HG02623 (cell line): ENCODE measurements around the gene AUH.

Experiments used
- ATAC-seq: cut with Tn5 transposase; IDR thresholded peaks from one replicate; pipeline ENCODE4 v1.9.1; 2021; ENCODE audit warnings: moderate library complexity; ENCODE audit not compliant: unreplicated experiment

The AUH gene

DNA sequence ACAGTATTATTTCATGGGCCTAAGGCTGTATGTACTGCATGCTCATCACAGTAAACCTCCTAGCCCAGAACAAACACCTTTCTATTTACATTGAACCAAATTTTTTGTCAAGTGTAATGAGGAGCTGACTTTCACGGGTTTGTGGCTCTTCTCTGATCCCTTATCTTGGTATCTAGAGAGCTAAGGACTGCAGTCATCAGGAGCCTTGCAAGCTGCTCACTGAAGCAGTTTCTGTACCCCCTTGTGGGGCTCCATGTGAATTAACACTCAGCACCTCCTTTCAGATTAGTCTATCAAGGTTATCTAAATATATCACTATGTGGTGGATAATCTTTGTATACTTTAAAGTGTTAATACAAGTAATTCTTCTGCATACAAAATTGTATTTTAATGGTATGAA is 108.2 kb downstream of the AUH start:
- no peak for ATAC-seq

DNA sequence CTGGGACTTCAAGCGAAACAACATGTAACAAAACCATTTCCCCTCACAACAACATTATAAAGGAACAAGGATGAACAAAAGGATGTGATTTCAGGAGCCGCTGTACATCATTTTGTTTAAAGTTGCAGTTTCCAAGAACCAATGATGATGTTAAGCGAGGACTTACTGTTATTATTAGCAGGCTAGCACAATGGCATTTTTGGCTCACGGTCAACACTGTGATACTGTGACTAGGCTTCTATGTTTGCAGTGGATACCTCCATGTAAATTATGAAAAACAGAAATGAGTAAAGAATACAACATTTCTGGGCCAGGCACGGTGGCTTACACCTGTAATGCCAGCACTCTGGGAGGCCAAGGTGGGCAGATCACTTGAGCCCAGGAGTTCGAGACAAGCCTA is 113.0 kb downstream of the AUH start:
- ATAC-seq, result no peak

DNA sequence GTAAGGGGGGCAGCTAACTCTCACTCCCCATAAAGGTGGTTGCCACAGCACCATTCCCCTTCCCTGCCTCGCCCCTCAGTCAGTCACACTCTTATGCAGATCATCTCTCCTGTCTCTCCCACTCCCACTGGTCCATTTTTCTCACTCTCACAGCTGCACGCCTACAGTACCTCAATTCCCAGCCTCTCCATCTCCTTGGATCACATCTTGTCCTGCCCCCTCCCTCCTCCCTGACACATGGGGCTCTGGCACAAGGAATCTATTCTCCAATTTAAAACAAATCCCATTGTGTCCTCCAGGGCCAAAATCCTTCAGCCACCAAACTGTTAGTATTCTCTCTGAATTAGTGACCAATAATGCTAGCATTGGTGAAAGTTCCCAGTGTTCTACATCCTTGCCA is 114.4 kb downstream of the AUH start:
- ATAC-seq, result no peak

DNA sequence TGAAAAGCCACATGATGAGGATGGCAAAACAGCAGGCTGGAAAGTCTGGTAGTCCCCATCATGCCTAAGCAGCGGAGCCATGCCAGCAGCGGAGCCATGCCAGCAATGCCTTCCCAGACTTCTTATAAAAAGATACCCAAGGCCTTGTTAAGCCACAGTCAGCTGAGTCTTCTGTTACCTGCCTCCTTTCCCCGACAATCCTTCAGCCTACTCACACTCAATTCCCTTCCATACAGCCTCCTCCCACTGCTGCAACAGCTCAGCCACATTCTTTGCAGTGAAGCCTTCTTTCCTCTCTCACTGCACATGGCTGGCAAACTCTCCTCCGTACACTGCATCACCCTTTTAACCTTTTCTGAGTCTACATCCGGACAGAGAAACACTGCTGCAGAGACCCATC is 114.9 kb downstream of the AUH start:
- no peak for ATAC-seq

DNA sequence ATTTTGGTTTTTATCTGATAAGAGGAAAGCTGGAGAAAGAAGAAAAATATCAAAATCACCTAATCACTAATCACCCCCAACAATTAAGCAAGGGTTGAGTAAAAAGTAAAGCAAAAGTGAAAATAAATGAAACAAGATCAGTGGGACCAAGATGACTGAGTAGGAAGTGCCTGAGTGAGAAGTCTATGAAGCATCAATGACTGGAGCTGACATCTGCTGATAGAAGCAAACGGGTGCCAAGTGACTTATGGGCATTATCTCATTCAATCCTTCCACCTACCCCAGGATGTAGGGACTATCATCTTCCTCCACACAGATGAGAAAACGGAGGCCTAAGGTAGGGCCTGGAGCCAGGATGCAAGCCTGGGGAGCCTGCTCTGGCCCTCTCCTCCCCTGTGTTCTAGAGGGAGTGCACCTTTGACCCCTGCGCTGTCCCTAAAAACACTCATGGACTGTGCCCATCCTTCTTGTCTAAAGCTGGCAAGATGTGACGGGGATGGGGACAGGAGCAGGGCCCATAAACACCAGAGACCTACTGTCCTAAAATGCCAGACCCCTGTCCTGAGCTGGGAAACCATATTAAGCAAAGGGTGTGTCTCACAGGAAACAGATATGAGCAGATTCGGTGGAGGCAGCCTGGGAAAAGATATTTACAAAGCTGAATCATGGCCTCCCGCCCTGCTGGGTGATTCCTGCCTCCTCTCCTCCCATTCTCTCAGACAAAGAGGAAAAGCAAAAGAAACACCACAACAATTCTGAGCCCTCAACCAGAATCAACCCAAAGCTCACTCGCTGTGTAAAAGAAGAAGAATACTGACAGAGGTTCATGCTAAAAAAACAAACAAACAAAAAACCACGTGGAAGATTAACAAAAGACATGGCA is 116.0 kb downstream of the AUH start:
- ATAC-seq, result no peak

DNA sequence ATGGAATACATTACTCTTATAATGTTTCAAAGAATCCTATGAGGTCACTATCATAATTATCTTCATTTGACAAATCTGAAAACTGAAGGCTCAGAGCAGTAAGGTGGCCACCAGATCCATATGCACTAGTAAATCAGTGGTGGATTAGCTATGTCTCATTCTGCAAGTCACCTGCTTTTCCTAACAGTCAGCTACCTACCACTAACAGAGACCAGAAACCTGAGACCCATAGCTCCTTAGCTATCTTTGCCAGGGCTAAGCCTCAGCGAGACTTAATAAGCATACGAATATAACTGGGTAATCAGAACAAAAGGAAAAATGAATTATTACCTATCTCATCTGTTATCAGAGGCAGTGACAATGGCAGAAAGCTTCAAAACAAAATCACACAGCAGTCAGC is 118.7 kb downstream of the AUH start:
- ATAC-seq, result no peak

DNA sequence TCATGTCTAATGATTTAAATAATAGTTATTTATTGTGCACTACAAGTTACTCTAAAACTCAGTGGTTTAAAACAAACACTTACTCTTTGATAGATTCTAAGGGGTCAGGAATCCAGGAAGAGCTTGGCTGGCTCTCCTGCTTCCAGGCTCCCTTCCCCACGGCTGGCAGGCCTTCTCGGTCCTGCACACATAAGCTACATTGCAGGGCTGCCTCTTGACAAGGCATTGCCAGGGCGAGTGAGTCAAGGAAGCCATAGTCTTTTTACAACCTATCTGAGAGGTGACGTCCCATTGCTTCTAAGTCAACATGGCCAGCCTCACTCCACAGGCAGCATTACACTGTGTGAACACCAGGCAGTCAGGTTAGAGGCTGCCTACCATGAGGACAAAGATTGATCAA is 119.8 kb downstream of the AUH start:
- no peak for ATAC-seq

DNA sequence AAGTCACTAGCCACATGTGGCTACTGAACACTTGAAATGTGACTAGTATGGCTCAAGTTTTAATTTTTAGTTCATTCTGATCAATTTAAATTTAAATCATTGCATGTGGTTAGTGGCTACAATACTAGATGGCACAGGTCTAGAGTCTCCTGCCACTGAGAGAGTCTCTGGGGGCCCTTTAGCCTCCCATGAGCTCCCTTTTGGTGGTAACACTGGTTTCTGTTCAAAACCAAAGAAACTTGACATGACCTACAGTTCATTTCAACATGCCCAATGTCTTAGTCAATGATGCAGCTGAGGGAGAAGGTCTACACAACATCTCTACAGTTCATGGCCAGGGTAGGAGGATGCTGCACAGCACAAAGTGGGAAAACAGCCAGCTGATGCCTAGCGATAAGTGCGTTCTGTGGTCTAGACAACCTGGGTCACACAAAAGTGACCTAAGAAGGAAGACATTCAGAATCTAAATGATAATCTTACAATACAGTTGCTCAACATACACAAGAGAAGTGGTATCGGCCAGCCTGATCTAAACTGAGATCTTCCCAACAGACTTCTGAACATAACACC is 121.0 kb downstream of the AUH start:
- no peak for ATAC-seq

DNA sequence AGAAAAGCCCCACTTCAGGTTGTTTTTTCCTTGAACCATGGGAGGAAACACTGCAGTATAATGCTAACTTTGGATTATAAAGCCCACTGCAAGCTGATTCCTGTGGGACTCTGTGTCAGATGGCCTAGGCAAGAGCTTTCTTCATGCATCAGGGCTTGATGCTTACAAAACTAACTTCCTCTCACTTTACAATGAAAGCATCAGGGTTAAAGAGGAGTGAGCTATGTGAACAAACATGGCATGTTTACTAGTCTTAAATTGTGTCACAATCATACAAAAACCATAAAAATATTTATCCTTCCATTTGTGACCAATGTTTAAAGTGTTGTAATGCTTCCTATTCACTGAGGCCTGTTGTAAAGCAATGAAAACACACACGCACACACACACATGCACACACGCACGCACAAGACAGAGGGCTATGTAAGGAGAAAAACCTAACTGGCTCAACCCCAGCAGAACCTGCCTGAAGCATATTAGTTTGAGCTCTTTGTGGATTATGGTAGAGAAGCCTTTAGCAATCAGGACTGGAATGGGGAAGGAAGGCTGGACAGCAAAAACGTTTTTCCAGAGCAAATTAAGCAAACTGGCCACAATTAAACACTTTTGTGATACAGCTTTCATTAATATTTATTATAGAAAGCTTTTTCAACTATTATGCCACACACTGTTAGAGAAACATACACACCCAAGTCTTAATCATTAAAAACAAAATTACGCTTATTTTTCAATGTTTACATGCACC is 122.2 kb downstream of the AUH start:
- ATAC-seq, result no peak

DNA sequence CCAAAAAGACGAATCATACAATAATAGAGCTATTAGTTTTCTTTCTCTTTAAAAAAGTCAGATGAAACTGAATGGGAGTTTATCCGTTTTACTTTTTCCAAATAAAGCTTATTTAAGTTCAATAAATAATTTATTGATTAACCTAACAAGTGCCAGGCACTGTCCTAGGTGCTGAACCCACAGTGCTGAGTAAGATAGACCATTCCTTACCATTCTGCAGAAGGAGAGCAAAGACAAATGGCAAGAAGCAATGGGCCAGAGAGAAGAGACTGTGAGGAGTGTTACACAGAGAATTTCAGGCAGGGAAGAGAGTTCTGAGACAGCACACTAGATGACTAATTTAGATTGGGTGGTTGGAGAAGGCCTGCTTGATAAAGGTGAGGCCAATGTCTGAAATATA is 127.2 kb downstream of the AUH start:
- no peak for ATAC-seq

DNA sequence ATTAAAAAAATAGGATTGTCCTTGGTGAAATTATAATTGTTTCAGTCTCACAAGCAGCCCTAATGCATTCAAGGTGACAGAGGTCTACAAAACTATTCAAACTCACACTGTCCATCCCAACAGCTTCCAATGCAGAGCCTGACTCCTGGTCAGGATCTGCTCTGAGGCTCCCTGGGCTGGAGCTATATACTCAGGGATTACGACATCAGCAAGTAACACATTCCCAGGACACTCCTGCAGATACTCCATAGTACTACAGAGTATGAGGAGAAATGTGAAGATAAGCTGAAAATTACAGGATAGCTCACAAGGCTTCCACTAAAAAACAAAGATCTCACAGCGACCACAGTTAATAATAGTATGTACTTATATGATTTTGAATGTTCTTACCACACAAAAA is 130.1 kb downstream of the AUH start:
- no peak for ATAC-seq

DNA sequence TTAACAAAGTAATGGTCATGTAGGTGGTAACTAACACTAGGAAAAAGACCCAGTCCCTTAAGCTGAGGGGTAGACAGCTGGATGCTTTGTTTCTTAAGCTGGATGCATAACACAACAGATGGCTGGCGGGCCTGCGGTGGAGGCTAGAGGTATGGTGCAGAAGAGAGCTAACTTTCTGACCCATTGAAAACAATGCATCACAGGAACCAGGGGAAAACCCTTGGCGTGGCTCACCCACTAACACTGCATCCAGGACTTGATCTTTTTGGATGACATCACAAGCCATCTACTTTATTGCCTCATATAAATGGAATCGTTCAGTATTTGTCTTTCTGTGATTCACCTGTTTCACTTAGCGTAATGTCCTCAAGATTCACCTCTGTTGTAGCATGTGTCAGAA is 138.7 kb downstream of the AUH start:
- no peak for ATAC-seq

DNA sequence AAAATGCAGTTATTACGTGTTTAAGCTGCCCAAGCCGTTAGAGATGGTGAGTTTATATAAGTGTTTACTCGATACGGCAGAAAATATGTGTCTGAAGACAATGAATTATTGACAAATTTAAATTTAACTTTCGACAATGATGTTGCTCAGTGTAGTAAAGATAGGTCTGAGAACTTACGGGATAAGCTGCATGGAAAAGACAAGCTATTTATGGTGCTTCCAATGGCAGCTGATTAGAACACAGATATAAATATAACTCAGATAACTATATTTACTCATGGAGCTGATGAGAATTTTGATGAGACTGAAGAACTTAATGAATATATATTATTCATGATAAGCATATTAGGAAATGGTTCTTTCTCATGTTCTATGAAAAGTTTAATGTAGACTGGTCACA is 139.3 kb downstream of the AUH start:
- ATAC-seq, result no peak

DNA sequence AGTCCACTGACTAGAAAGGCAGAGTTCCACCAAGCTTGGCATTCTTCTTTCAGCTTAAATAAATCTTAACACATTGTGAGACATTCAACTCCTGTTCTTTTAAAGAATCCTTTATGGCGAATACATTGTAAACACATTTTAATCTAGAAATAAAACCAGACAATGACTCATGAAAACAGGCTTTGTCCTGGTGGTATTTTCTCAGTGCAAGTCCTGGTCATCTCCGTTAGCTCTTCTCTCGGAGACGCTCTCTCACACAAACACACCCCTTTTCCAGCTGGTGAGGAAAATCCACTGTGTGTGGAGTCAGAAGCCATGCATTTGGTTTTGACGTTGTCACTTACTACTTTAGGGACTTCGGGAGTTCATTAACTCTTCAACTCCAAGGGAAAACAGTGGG is 140.4 kb downstream of the AUH start:
- no peak for ATAC-seq

DNA sequence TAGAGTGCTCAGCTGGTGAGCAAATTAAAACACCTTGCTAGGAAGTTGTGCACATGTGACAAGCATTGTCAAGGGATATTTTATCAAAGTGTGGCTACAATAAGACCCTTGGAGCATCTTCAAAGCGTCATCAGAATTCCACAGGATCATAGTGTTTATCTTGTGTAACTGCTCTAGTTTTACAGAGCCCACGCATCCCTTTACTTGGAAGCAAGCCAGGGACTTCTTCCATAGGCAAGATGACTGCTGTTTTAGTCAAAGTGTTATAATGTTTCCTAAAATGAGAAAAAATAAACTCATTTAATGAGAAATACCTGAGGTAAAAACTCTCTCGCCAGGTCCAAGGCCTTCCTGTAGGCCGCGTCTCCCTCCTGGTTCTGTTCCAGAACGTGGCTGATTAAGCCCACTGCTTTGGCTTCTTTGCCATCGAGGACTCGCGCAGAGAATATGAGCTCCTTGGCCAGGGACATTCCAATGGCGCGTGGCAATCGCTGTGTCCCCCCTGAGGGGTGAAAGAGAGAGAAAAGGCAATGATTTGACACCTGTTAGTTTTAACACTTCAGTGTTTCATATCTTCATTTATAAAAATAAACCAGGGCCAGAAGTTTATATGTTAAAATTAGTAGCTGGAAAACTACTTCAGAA is 141.1 kb downstream of the AUH start:
- no peak for ATAC-seq

DNA sequence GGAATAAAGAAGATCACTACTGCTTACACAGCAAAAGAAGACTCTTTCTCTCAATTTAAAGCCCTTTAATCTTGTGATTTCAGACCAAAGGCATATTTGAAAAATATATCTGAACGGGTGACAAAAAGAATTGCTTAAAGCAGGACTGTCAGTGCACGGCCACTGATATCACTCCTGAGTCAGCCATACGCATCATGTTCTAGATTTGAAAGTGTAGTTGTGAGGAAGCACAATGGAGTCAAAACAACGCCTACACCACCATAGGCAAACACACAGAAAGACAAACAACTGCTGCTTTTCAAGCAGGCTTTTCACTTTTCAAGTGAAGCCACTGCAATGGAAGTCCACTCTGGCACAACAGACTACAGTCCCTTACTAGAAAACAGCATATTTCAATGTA is 141.7 kb downstream of the AUH start:
- no peak for ATAC-seq

DNA sequence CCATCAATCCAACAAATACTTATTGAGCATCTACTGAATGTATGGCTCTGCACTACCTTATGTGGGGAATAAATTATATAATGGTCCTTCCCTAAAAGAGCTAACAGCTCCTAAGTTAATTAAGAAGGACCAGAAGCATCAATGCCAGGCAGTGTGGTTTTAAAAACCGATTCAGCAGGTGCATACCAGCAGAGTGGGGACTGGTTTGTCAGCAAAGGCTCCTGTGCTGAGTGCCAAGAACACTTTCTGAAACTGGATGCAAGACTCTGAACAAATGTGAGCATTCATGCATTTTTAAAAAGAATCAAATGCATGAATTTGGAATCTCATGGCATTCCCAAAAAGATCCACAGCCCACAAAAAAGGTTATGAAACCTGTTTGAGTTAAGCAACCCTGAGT is 142.2 kb downstream of the AUH start:
- no peak for ATAC-seq

DNA sequence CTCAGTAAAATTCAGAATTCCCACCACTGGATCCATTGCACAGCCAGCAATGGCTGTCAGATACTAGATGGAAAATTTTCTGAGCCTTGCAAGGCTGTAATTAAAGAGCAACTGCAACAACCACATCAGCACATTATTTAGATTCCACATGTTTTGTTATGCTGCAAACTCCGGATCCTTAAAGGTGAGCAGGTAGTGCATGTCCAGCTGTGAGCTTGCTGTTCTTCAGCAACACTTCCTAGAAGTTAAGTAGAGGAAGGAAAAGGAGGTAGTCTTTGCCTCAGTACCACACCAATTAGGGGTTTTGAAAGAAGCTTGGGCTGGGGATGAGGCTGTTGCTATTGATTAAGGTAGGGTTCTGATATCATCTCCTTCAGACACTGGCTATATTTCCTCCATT is 144.3 kb downstream of the AUH start:
- no peak for ATAC-seq

DNA sequence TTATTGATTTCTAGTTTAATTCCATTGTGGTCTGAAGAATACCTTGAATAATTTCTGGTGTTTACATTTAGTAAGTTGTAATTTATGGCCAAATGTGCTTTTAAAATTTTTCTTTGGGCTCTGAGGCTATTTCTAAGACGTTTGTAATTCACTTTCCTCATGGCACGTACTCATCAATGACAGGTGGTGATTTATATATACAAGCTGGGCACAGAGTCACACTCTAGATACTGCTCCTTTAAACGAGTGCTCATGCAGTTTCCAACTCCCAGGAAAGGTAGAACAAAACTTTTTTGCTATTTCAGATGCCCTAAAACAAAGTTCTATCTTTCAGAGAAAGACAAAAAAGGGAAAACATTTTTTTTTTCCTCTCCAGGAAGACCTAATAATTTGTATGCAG is 146.9 kb downstream of the AUH start:
- ATAC-seq, result no peak

DNA sequence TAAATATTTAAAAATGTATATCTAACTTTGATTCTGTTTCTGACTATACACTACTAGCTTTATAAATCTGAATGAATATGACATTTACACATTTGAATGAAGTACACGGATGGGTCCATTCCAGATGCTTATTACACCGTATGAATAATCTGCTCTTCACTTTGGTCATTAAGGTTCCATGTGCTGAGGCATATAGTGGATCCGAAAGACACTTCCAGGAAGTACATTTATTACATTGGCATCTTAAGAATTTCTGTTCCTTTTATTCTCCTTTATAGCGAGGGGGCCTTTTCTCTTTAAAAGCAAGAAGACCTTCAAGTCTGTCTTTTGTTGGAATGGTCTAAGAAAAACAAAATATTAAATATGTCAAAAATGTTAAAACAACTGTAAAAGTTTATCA is 147.6 kb downstream of the AUH start:
- no peak for ATAC-seq

DNA sequence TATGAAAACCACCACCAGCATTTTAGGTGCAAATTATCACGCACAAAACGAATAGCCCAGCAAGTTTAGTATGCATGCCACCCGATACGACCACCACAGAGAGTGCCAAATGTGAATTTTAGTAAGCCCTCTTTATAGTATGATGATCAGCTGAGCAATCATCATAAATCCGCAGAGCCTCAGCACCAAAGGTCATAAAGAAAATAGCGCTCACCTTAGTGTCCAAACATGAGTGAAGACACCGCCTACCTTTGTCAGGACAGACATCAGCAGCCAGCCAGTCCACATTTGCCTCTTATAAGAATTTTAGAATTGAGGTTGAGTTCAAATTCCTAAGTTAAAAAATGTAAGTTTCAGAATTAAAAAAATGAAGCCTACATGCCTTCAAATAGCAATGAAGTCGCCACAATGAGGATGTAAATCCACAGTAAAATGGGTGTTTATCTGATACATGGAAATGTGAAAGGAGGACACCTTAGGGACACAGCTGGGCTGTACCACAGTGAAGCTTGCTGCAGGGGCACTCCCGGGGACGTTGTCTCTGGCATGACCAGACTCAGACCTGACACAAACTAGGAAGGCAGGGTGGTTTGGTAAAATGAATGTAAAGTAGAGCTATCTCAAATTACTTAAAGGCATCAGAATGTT is 149.0 kb downstream of the AUH start:
- ATAC-seq, result no peak
